GM03348 (cell line): ENCODE data around the gene KIF13A.
A peak's percentile ranks its signal among the peaks of the same experiment; 100 is the strongest.
"Not testable (repeated sequence)": the region's sequence is repeated elsewhere in the genome, so short reads cannot be mapped to it uniquely, and the experiment has no call there.

Source experiments
- DNase-seq: peaks from one replicate; pipeline ENCODE4 v3.0.0; 2012; ENCODE audit warnings: low spot score

The KIF13A gene

DNA sequence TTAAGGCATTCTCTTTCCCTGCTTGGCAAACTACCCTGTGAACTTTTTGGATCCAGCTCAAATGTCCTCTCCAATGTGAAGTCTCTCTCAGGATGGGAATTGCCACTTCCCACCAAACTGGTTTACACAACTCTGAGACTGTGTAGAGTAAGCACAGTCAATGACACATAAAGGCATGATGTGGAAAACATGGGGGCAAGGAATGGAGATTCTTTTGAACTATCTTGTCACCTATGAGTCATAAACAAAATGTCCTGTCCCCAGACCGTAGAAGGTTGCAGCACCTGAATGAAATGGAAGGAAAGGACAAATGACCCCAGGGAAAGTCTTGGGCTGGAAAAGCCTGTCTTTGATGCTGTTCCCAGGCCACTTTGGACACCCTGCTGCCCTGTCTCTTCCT lies 11.0 kb upstream of the KIF13A start:
- DNase-seq, result no peak

GRCh38 chr6:17998003-17998402 lies 10.6 kb upstream of the KIF13A start:
- no peak for DNase-seq

DNA sequence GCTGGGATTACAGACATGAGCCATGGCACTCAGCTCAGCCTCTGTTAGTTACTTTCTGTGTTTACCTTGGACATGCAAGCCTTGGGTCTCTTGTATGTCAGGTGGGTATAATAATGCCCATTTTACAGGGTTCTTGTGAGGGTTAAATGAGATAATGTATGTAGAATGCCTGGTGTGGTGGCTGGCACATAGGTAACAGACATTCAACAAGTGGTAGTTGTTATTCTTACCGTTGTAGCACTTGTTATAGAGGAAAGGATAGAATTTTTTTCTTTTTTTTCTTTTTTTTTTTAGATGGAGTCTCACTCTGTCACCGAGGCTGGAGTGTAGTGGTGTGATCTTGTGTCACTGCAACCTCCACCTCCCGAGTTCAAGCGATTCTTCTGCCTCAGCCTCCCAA lies 8.0 kb upstream of the KIF13A start:
- DNase-seq, result no peak

DNA sequence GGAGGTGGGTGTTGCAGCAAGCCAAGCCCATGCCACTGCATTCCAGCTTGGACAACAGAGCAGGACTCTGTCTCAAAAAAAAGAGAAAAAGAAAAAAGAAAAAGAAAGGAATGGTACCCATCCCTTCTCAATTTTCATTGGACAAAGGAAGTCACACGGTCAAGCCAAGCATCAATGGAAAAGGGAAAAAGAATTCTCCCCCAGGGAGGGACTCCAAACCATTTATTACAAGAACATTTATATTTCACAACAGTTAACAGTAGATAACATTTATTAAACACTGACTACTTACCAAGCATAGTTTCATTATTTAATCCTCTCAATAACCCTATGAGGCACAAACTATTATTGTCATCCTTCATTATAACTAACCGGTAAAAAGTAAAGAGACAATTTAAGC lies 6.6 kb upstream of the KIF13A start:
- no peak for DNase-seq

DNA sequence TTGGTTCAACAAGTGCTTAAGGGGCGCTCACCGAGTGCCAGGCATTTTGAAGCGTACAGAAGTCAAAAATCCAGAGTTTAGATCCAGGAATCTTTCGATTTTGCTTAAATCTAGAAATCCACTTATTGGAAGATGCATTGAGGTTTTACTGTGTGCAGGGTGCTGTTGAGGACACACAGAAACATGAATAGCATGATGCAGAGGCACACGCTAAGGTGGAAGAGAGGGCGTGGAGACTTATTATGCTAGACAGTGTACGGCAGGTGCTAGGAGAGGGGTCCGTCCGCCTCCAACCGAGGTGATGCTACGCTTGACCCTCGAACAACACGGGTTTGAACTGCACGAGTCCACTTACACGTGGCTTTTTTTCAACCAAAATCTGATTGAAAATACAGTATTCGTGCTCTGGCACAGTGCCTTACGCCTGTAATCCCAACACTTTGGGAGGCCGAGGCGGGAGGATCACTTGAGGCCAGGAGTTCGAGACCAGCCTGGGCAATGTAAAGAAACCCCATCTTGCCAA lies 1.0 kb upstream of the KIF13A start:
- DNase-seq, result no peak

GRCh38 chr6:17987697-17988421 lies 424 bp upstream of the KIF13A start:
- peak; percentile 89 for DNase-seq

DNA sequence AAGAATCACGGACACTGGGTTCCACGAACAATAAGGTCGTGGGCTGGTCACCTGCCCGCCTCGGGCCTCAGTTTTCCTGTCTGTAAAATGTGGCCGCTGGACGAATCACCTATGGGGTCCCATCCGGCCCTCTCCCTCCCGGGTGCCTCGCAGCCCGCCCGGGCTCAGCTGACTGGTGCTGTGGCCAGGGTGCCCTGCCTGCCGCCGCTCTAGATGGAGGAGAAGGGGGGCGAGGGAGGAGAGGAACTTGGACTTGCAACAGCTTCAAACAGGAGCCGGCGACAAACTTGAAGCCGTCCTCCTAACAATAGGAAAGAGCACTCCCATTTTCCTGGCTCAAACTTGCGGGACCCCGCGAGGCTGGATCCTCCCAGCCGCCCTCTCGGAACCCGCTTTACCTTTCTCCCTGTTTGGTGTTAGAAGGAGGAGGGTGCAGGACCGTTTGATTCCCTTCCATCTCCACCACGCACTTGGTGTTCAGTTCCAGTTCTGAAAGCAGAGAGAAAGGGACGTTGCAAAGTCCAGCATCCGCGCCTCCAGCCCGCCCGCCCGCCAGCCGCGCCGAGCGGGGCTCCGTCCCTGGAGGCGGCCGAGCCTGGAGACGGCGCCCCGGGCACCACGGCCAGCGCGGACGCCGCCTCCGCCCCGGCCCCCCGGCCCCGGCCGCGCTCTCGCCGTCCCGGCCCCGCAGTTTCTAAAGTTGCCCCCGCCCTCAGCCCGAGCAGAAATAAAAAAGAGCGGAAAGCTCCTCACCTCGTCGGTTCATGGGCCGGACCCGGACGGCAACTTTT lies 584 bp downstream of the KIF13A start:
- DNase-seq, result peak; percentile 70

GRCh38 chr6:17985934-17986655 lies 1.3 kb downstream of the KIF13A start:
- no peak for DNase-seq

GRCh38 chr6:17984812-17985670 lies 2.4 kb downstream of the KIF13A start:
- DNase-seq, result peak; percentile 34

DNA sequence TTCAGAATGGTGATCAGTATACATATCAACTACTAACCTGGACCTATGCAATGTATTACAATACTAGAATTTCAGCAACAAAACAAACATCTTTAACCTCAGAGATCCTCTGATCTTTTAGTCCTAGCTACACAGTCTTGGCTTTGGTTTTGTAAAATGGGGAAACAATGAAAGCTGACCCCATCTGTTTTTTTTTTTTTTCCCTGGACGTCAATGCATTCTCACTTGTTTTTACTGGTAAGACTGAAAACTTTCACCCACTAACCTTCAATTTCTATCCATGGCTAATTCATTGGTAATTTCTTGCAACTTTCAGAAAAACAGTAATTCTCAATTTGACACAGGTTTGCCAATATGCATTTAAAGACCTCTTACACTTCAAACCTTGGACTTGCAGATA lies 3.0 kb downstream of the KIF13A start:
- DNase-seq, result no peak

DNA sequence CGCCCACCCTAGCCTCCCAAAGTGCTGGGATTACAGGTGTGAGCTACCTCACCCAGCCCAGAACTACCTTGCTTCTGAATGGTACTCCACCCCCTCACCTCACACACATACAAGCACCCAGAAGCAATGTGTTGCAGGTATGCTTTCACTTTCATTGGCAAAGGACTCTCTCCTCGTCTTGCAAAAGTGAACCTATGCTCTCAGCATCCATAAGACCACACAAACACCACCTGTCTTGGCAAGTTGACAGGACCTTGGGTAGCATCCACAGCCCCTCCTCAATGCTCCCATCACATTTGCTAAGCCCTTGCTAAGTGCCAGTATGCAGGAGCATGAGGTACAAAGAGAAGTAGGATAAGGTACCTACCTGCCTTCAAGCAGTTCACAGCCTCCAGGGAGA lies 3.7 kb downstream of the KIF13A start:
- no peak for DNase-seq

DNA sequence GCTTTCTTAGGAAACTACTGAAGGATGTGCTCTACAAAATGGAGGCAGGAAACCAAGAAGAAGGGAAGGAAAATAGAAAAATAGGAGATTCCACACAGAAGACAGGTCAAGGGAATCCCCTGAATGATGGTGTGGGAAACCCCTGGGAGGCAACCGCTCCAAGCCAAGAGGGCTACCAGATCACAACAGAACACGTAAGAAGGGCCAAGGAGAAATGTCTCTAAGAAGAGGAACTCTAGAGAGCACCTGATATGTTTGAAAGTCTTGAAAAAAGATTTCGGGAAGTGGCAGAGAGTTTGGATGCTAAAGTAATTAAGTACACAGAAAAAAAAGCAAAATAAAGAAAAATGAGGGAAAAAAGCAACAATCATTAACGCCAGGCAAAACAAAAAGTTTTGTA lies 7.1 kb downstream of the KIF13A start:
- no peak for DNase-seq

DNA sequence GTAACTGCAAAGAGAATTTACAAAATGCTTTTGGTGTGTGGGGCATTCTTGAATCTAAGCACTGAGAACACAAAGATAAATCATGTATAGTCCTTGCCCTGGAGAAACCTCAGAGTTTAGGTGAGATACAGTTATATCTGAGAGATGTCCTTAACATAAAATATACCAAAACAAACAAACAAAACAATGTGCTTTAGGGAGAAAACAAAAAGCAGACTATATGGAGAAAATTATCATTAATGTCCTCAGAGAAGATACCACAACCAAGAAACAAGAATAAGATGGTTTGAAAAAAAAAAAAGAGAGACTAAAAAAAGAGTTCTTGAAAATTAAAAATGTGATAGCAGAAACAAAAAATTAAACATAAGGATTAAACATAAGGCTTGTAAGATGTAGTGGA lies 8.0 kb downstream of the KIF13A start:
- no peak for DNase-seq

DNA sequence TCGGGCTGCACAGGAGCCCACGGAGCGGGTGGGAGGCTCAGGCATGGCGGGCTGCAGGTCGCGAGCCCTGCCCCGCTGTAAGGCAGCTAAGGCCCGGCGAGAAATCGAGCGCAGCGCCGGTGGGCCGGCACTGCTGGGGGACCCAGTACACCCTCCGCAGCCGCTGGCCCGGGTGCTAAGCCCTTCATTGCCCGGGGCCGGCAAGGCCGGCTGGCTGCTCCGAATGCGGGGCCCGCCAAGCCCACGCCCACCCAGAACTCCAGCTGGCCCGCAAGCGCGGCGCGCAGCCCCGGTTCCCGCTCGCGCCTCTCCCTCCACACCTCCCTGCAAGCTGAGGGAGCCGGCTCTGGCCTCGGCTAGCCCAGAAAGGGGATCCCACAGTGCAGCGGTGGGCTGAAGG lies 11.2 kb downstream of the KIF13A start:
- DNase-seq, result not testable (repeated sequence)

DNA sequence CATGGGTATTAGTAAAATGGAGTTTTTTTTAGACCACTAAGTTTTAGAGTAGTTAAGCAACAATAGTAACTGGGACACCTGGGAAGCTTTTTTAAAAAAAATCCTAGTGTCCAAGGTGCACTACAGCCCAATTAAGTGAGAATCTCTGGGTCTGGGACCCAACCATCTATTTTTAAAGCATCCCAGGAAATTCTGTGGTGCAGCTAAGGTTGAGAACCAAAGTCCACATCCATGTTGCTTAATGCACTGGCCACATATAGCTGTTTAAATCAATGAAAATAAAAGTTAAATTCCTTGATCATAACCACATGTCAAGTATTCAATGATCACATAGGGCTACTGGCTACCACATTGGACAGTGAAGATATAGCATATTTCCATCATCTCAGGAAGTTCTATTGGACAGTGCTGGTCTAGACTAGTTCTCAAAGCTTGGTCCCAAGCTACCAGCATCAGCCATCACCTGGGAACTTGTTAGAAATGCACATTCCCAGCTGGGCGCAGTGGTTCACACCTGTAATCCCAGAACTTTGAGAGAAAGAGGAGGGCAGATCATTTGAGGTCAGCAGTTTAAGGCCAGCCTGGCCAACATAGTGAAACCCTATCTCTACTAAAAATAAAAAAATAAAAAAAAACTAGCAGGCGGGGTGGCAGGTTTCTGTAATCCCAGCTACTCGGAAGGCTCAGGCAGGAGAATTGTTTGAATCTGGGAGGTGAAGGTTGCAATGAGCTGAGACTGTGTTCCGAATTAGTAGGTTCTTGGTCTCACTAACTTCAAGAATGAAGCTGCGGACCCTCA lies 12.7 kb downstream of the KIF13A start:
- no peak for DNase-seq

- DNase-seq, result no peak
Observed at GRCh38 chr6:17972978-17973622, 14.3 kb downstream of the KIF13A start.

GRCh38 chr6:17972074-17972952 lies 15.1 kb downstream of the KIF13A start:
- DNase-seq, result no peak

- peak; percentile 29 for DNase-seq
Observed at GRCh38 chr6:17971128-17972073, 16.0 kb downstream of the KIF13A start.
